ENCODE data around the gene MAPT. TPM values are rescaled to one million over a fixed set of nuclear protein-coding genes. Genes with fewer than 3 reads are reported as not detected.

MAPT gene
- total RNA-seq, 1 experiment from 2014 or later, result 37.5 TPM

GRCh38 chr17:45994987-45995386 is 100.6 kb downstream of the MAPT start:
- H3K27me3 ChIP-seq (ENCODE audit: insufficient read depth, low read length), result no peaks in the 10 kb centered on the region
- no peaks in the 10 kb centered on the region for H4K20me1 ChIP-seq (ENCODE audit: insufficient read depth)
- TF ChIP-seq SIN3A (IDR thresholded peaks at IDR 0.05; ENCODE audit: low read depth), result no peak
- intact Hi-C loops (cut with micrococcal nuclease), result no loop called here
- ChIA-PET POLR2A (no interaction called here), RAD21 (ENCODE audit: low non-redundant PET in 1 of 2, low total read pairs in 2 of 2, uncharacterized antibody in 2 of 2, unreplicated experiment in 2 of 2) (interaction anchor here in 1 of 2 experiments (0.6 kb wide), 1 partner anchor 217 kb away, joined by 3 read pairs; no protein-coding TSS in a partner anchor), CTCF (no interaction called here)
- no peak for DNase-seq (ENCODE audit: low read depth, low spot score)
- H3K9me3 ChIP-seq (ENCODE audit: control insufficient read depth in 1 of 2, insufficient read depth in 1 of 2, low read depth in 1 of 2, low read length in 2 of 2), result no peaks in the 10 kb centered on the region
- no peaks in the 10 kb centered on the region for H3K36me3 ChIP-seq (ENCODE audit: control insufficient read depth in 1 of 2, insufficient read depth in 2 of 2, low read length in 2 of 2)
- no peaks in the 10 kb centered on the region for H3K79me2 ChIP-seq (ENCODE audit: insufficient read depth, low read length)
- no peak overlapping the region for H3K9ac ChIP-seq (ENCODE audit: low read length)
- BruUV-seq (replicated peaks), result no TSS peak
- H3K9me2 ChIP-seq (ENCODE audit: insufficient read depth), result no peaks in the 10 kb centered on the region
- H2AFZ ChIP-seq (ENCODE audit: low read depth, low read length, poor library complexity, severe bottlenecking), result no peak overlapping the region
- H3K27ac ChIP-seq (ENCODE audit: low read depth, low read length), result no peak overlapping the region
- no peak overlapping the region for H3K4me2 ChIP-seq (ENCODE audit: low read length)
- no peak overlapping the region for H3K4me3 ChIP-seq (replicated peaks in 1 of 2; ENCODE audit: low read depth in 1 of 2, low read length in 2 of 2)
- H3K4me1 ChIP-seq (ENCODE audit: control insufficient read depth in 1 of 2, insufficient read depth in 2 of 2, low read length in 2 of 2), result no peaks in the 10 kb centered on the region
- ATAC-seq, result no peak

GRCh38 chr17:45995627-45996270 is 101.4 kb downstream of the MAPT start:
- TF ChIP-seq POLR2AphosphoS5 (IDR thresholded peaks at IDR 0.05; ENCODE audit: low read depth, low read length) (no peak), ZNF274 (IDR thresholded peaks at IDR 0.05; ENCODE audit: low read depth, low read length) (no peak), CTCF (IDR thresholded peaks at IDR 0.05 in 2 of 3, conservative IDR thresholded peaks at IDR 0.05 in 1 of 3; ENCODE audit: borderline replicate concordance in 1 of 3, insufficient read depth in 1 of 3, low read depth in 2 of 3, low read length in 2 of 3) (no peak), EZH2phosphoT487 (IDR thresholded peaks at IDR 0.05; ENCODE audit: borderline replicate concordance) (no peak), ELF1 (IDR thresholded peaks at IDR 0.05; ENCODE audit: borderline replicate concordance, low read depth) (no peak), EGR1 (IDR thresholded peaks at IDR 0.05; ENCODE audit: low read depth) (no peak), SRF (IDR thresholded peaks at IDR 0.05; ENCODE audit: low read depth) (no peak)

More at GRCh38 chr17:45995627-45996270, 101.4 kb downstream of the MAPT start:
- intact Hi-C loops (cut with micrococcal nuclease), result no loop called here
- ATAC-seq, result no peak
- H3K27me3 ChIP-seq (ENCODE audit: insufficient read depth, low read length), result no peaks in the 10 kb centered on the region
- H2AFZ ChIP-seq (ENCODE audit: low read depth, low read length, poor library complexity, severe bottlenecking), result no peak overlapping the region
- CTCF ChIA-PET, result no interaction called here
- H3K4me2 ChIP-seq (ENCODE audit: low read length), result no peak overlapping the region
- no peaks in the 10 kb centered on the region for H3K79me2 ChIP-seq (ENCODE audit: insufficient read depth, low read length)
- H3K27ac ChIP-seq (ENCODE audit: low read depth, low read length), result no peak overlapping the region
- H3K9me2 ChIP-seq (ENCODE audit: insufficient read depth), result no peaks in the 10 kb centered on the region
- no peaks in the 10 kb centered on the region for H3K4me1 ChIP-seq (ENCODE audit: control insufficient read depth in 1 of 2, insufficient read depth in 2 of 2, low read length in 2 of 2)
- no peak overlapping the region for H3K4me3 ChIP-seq (replicated peaks in 1 of 2; ENCODE audit: low read depth in 1 of 2, low read length in 2 of 2)
- no TSS peak for BruUV-seq (replicated peaks)
- no peak for DNase-seq (ENCODE audit: low read depth, low spot score)
- RAD21 ChIA-PET (ENCODE audit: low non-redundant PET in 1 of 2, low total read pairs in 2 of 2, uncharacterized antibody in 2 of 2, unreplicated experiment in 2 of 2), result no interaction called here
- H4K20me1 ChIP-seq (ENCODE audit: insufficient read depth), result no peaks in the 10 kb centered on the region
- no peaks in the 10 kb centered on the region for H3K36me3 ChIP-seq (ENCODE audit: control insufficient read depth in 1 of 2, insufficient read depth in 2 of 2, low read length in 2 of 2)
- no peak overlapping the region for H3K9ac ChIP-seq (ENCODE audit: low read length)
- H3K9me3 ChIP-seq (ENCODE audit: control insufficient read depth in 1 of 2, insufficient read depth in 1 of 2, low read depth in 1 of 2, low read length in 2 of 2), result no peaks in the 10 kb centered on the region
- POLR2A ChIA-PET, result no interaction called here

All from HCT116 (cell line).